Measurements from ENCODE around the gene TMEM41A.

Gene TMEM41A

GRCh38 chr3:185498503-185499396, at the start of gene TMEM41A:
TSS of gene TMEM41A (minus strand) at chr3:185499035. CDS start at chr3:185498961, 74 bp downstream.
- peak within 1 kb of the TSS; percentile 96 for H3K4me2 ChIP-seq (ENCODE audit: low read length)
- peak within 1 kb of the TSS; percentile 70 for H3K27ac ChIP-seq (ENCODE audit: low read length)
- peaks cover 27% of the 10 kb centered on the region for H3K4me1 ChIP-seq (ENCODE audit: low read length)
- H2AFZ ChIP-seq (ENCODE audit: low read depth, low read length) = peak within 1 kb of the TSS; percentile 99
- H4K20me1 ChIP-seq (ENCODE audit: insufficient read depth, low read length) = peaks cover 18% of the 10 kb centered on the region
- H3K9ac ChIP-seq (ENCODE audit: low read length) = peak within 1 kb of the TSS; percentile 91
- H3K36me3 ChIP-seq (replicated peaks; ENCODE audit: low read depth, low read length) = peaks cover 36% of the 10 kb centered on the region
- TF ChIP-seq EZH2phosphoT487 (IDR thresholded peaks at IDR 0.05; ENCODE audit: low read depth) = no peak
- TF ChIP-seq CTCF (IDR thresholded peaks at IDR 0.05; ENCODE audit: low read depth, low read length) = no peak
- H3K27me3 ChIP-seq (ENCODE audit: low read depth, low read length) = no peaks in the 10 kb centered on the region
- no peaks in the 10 kb centered on the region for H3K9me3 ChIP-seq (ENCODE audit: insufficient read depth, low read length)
- peaks cover 29% of the 10 kb centered on the region for H3K79me2 ChIP-seq (ENCODE audit: low read length)
- peak within 1 kb of the TSS; percentile 97 for H3K4me3 ChIP-seq (ENCODE audit: low read length)

- Histone ChIP-seq H3K36me3 (replicated peaks; ENCODE audit: low read depth, low read length) (no peaks in the 10 kb centered on the region), H3K27ac (ENCODE audit: low read length) (no peak overlapping the region), H3K4me3 (ENCODE audit: low read length) (no peak overlapping the region), H3K9me3 (ENCODE audit: insufficient read depth, low read length) (no peaks in the 10 kb centered on the region), H3K9ac (ENCODE audit: low read length) (no peak overlapping the region), H3K79me2 (ENCODE audit: low read length) (no peaks in the 10 kb centered on the region), H2AFZ (ENCODE audit: low read depth, low read length) (no peak overlapping the region), H3K4me2 (ENCODE audit: low read length) (no peak overlapping the region), H3K4me1 (ENCODE audit: low read length) (peaks cover 18% of the 10 kb centered on the region), H3K27me3 (ENCODE audit: low read depth, low read length) (no peaks in the 10 kb centered on the region), H4K20me1 (ENCODE audit: insufficient read depth, low read length) (no peaks in the 10 kb centered on the region)
- TF ChIP-seq EZH2phosphoT487 (IDR thresholded peaks at IDR 0.05; ENCODE audit: low read depth) (no peak), CTCF (IDR thresholded peaks at IDR 0.05; ENCODE audit: low read depth, low read length) (no peak)
Measured at GRCh38 chr3:185540695-185541094, 41.9 kb upstream of the TMEM41A start.

GRCh38 chr3:185539934-185540333, 41.1 kb upstream of the TMEM41A start:
- H3K27ac ChIP-seq (ENCODE audit: low read length) = no peak overlapping the region

More at GRCh38 chr3:185539934-185540333, 41.1 kb upstream of the TMEM41A start:
- Histone ChIP-seq H3K27me3 (ENCODE audit: low read depth, low read length) (no peaks in the 10 kb centered on the region), H3K4me2 (ENCODE audit: low read length) (no peak overlapping the region), H3K36me3 (replicated peaks; ENCODE audit: low read depth, low read length) (no peaks in the 10 kb centered on the region), H3K9ac (ENCODE audit: low read length) (no peak overlapping the region), H3K4me1 (ENCODE audit: low read length) (peaks cover 18% of the 10 kb centered on the region), H4K20me1 (ENCODE audit: insufficient read depth, low read length) (no peaks in the 10 kb centered on the region), H2AFZ (ENCODE audit: low read depth, low read length) (no peak overlapping the region), H3K9me3 (ENCODE audit: insufficient read depth, low read length) (no peaks in the 10 kb centered on the region), H3K79me2 (ENCODE audit: low read length) (no peaks in the 10 kb centered on the region), H3K4me3 (ENCODE audit: low read length) (no peak overlapping the region)
- TF ChIP-seq CTCF (IDR thresholded peaks at IDR 0.05; ENCODE audit: low read depth, low read length) (no peak), EZH2phosphoT487 (IDR thresholded peaks at IDR 0.05; ENCODE audit: low read depth) (no peak)

Data from OCI-LY3 (cell line).